ENCODE results near the gene AFTPH.

GRCh38 chr2:64606479-64607363 lies 82.6 kb downstream of the AFTPH start:
- TF ChIP-seq, protein P1, sequence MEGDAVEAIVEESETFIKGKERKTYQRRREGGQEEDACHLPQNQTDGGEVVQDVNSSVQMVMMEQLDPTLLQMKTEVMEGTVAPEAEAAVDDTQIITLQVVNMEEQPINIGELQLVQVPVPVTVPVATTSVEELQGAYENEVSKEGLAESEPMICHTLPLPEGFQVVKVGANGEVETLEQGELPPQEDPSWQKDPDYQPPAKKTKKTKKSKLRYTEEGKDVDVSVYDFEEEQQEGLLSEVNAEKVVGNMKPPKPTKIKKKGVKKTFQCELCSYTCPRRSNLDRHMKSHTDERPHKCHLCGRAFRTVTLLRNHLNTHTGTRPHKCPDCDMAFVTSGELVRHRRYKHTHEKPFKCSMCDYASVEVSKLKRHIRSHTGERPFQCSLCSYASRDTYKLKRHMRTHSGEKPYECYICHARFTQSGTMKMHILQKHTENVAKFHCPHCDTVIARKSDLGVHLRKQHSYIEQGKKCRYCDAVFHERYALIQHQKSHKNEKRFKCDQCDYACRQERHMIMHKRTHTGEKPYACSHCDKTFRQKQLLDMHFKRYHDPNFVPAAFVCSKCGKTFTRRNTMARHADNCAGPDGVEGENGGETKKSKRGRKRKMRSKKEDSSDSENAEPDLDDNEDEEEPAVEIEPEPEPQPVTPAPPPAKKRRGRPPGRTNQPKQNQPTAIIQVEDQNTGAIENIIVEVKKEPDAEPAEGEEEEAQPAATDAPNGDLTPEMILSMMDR (conservative IDR thresholded peaks at IDR 0.05): no peak
- TF ChIP-seq ZFX (IDR thresholded peaks at IDR 0.05): no peak

Data from C4-2B (cell line).